Keratinocyte (primary cell): ENCODE results near the gene CHST12.

Source experiments
- CTCF ChIP-seq, 3 experiments: IDR thresholded peaks in 1 of 3; conservative IDR thresholded peaks in 1 of 3; optimal IDR thresholded peaks in 1 of 3; 2 replicates in 2 of 3; 3 replicates in 1 of 3; pipeline versions ENCODE3 to v1.5.1; 2011; ENCODE audit warnings: low read length in 3 of 3, mild to moderate bottlenecking in 3 of 3, moderate library complexity in 2 of 3, control low read depth in 1 of 3, inconsistent platforms in 1 of 3; ENCODE audit not compliant: insufficient read depth in 2 of 3; ENCODE audit errors: extremely low read depth in 1 of 3
- EZH2 ChIP-seq: IDR thresholded peaks from one replicate; pipeline ENCODE4 v1.6.1; 2012; ENCODE audit warnings: inconsistent platforms, mild to moderate bottlenecking, low read length, moderate library complexity

GRCh38 chr7:2472739-2473138, 69.3 kb downstream of the CHST12 start:
- peak in 1 of 3 experiments; percentile 6 for TF ChIP-seq CTCF (optimal IDR thresholded peaks at IDR 0.05 in 1 of 3, IDR thresholded peaks at IDR 0.05 in 1 of 3, conservative IDR thresholded peaks at IDR 0.05 in 1 of 3; ENCODE audit: extremely low read depth in 1 of 3, insufficient read depth in 2 of 3, low read length in 3 of 3)
- TF ChIP-seq EZH2 = no peak
